ENCODE results near the gene INO80.
"Not testable (repeated sequence)": the region's sequence is repeated elsewhere in the genome, so short reads cannot be mapped to it uniquely, and the experiment has no call there.

INO80 gene

DNA sequence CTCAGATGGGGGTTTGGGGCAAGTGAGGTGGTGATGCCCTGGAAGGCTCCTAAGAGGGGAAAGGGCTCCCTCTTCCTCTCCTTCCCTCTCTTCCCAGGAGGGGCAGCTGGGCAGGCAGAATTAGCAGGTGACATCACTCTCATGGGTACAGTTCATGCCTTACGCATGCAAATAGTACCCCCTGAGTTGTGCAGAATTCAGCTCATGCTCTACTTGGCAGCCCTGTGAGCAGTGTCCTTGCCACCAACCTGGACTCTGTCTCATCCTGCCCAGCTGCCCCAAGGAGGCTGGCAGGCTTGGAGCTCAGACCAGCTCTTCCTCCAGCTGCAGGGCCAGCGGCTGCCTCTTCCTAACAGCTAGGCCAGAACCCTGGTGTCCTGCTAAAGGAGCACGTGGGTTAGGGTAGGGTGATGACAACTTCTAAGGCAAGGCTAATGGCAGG, 159.5 kb downstream of the INO80 start:
- peak overlapping the region; percentile 96 for H3K4me3 ChIP-seq (ENCODE audit: low read depth, low read length)
- POLR2A ChIA-PET = interaction anchor here (0.6 to 2.1 kb wide), 5 partner anchors 15 to 502 kb away, joined by 3 to 6 read pairs (median 4); no protein-coding TSS in a partner anchor
- no peak for DNase-seq (ENCODE audit: low read depth, low spot score)
- CTCF ChIA-PET = interaction anchor here (1.0 to 3.5 kb wide), 6 partner anchors 9 to 66 kb away, joined by 3 to 28 read pairs (median 4); no protein-coding TSS in a partner anchor
- TF ChIP-seq, protein P1, sequence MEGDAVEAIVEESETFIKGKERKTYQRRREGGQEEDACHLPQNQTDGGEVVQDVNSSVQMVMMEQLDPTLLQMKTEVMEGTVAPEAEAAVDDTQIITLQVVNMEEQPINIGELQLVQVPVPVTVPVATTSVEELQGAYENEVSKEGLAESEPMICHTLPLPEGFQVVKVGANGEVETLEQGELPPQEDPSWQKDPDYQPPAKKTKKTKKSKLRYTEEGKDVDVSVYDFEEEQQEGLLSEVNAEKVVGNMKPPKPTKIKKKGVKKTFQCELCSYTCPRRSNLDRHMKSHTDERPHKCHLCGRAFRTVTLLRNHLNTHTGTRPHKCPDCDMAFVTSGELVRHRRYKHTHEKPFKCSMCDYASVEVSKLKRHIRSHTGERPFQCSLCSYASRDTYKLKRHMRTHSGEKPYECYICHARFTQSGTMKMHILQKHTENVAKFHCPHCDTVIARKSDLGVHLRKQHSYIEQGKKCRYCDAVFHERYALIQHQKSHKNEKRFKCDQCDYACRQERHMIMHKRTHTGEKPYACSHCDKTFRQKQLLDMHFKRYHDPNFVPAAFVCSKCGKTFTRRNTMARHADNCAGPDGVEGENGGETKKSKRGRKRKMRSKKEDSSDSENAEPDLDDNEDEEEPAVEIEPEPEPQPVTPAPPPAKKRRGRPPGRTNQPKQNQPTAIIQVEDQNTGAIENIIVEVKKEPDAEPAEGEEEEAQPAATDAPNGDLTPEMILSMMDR (IDR thresholded peaks at IDR 0.05; ENCODE audit: insufficient read depth, low read length, missing control alignments) = no peak

GRCh38 chr15:40955930-40956540, 160.0 kb downstream of the INO80 start:
- CTCF ChIA-PET = interaction anchor here (1.0 to 3.5 kb wide), 5 partner anchors 9 to 66 kb away, joined by 3 to 28 read pairs (median 4); no protein-coding TSS in a partner anchor
- POLR2A ChIA-PET = interaction anchor here (0.6 to 2.1 kb wide), 4 partner anchors 14 to 501 kb away, joined by 3 to 6 read pairs (median 4); no protein-coding TSS in a partner anchor
- TF ChIP-seq, protein P1 (IDR thresholded peaks at IDR 0.05; ENCODE audit: insufficient read depth, low read length, missing control alignments) = no peak

DNA sequence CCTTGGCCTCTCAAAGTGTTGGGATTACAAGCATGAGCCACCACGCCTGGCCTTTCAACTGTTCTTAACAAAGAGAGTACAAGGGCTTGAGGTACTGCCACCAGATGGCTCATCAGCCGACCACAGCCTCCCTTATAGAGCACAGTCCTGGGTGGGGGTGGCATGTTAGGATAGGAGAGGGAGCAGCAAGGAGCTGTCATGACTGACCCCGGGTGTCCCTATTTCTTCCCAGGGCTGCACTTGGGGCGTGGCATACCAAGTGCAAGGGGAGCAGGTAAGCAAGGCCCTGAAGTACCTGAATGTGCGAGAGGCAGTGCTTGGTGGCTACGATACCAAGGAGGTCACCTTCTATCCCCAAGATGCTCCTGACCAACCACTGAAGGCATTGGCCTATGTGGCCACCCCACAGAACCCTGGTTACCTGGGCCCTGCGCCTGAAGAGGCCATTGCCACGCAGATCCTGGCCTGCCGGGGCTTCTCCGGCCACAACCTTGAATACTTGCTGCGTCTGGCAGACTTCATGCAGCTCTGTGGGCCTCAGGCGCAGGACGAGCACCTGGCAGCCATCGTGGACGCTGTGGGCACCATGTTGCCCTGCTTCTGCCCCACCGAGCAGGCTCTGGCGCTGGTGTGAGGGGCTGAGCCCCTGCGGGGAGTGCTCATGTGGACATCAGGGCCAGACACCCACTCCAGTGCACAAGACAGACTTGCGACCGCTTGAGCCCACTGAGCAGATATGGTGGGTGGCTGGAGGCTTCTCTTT, 160.8 kb downstream of the INO80 start:
- CTCF ChIA-PET = interaction anchor here (1.0 to 3.3 kb wide), 6 partner anchors 9 to 69 kb away, joined by 3 to 28 read pairs (median 4); no protein-coding TSS in a partner anchor
- DNase-seq (ENCODE audit: low read depth, low spot score) = no peak
- peak overlapping the region; percentile 96 for H3K4me3 ChIP-seq (ENCODE audit: low read depth, low read length)

More at GRCh38 chr15:40955930-40956540, 160.0 kb downstream of the INO80 start:
- peak overlapping the region; percentile 96 for H3K4me3 ChIP-seq (ENCODE audit: low read depth, low read length)
- no peak for DNase-seq (ENCODE audit: low read depth, low spot score)

GRCh38 chr15:40954158-40954848, 161.8 kb downstream of the INO80 start:
- POLR2A ChIA-PET = interaction anchor here (0.7 to 3.7 kb wide), 6 partner anchors 9 to 88 kb away, joined by 3 to 54 read pairs (median 16); no protein-coding TSS in a partner anchor
- CTCF ChIA-PET = interaction anchor here (1.0 to 6.7 kb wide), 9 partner anchors 9 to 70 kb away, joined by 3 to 115 read pairs (median 4); no protein-coding TSS in a partner anchor
- peak overlapping the region; percentile 96 for H3K4me3 ChIP-seq (ENCODE audit: low read depth, low read length)
- DNase-seq (ENCODE audit: low read depth, low spot score) = not testable (repeated sequence)

More for the DNA sequence above, 160.8 kb downstream of the INO80 start:
- POLR2A ChIA-PET = interaction anchor here (0.9 to 3.7 kb wide), 4 partner anchors 8 to 59 kb away, joined by 3 to 54 read pairs (median 40); no protein-coding TSS in a partner anchor
- TF ChIP-seq, protein P1 (IDR thresholded peaks at IDR 0.05; ENCODE audit: insufficient read depth, low read length, missing control alignments) = no peak

- POLR2A ChIA-PET = interaction anchor here (0.8 to 3.7 kb wide), 16 partner anchors 10 to 277 kb away, joined by 3 to 54 read pairs (median 6); partner anchors contain the start of genes CHP1, DLL4, EXD1 and VPS18
- CTCF ChIA-PET = interaction anchor here (1.0 to 6.7 kb wide), 8 partner anchors 10 to 68 kb away, joined by 3 to 115 read pairs (median 4); partner anchors contain the start of gene VPS18
- no peak for DNase-seq (ENCODE audit: low read depth, low spot score)
- H3K4me3 ChIP-seq (ENCODE audit: low read depth, low read length) = peak overlapping the region; percentile 96
- TF ChIP-seq, protein P1 (IDR thresholded peaks at IDR 0.05; ENCODE audit: insufficient read depth, low read length, missing control alignments) = no peak
These were observed 162.4 kb downstream of the INO80 start for GRCh38 chr15:40953713-40954074.

Measured in AG04449 (cell line).